Fibroblast of villous mesenchyme (primary cell): ENCODE data around the gene CCL24. TPM values are rescaled to one million over a fixed set of nuclear protein-coding genes. Genes with fewer than 3 reads are reported as not detected.
"Not testable (repeated sequence)": the region's sequence is repeated elsewhere in the genome, so short reads cannot be mapped to it uniquely, and the experiment has no call there.

ENCODE experiments used
- DNase-seq: peaks from one replicate; pipeline ENCODE4 v3.0.0-alpha.2; 2010; ENCODE audit warnings: low read depth
- H3K4me3 ChIP-seq: 2 replicates; pipeline ENCODE4 v1.5.1; 2011; ENCODE audit warnings: low read depth, mild to moderate bottlenecking, low read length
- total RNA-seq: library from RNA; depleted of rRNA; stranded (reverse); fragments of >200 nt; gene quantifications from 2 replicates; pipeline ENCODE4 v1.2.3, GENCODE V29; 2012
- TF ChIP-seq, protein P1 (sequence below): IDR thresholded peaks from 2 replicates; pipeline ENCODE4 v1.5.1; 2012; ENCODE audit warnings: low read depth, mild to moderate bottlenecking, low read length; ENCODE audit not compliant: insufficient read depth

Gene CCL24
- total RNA-seq, 1 donor = not detected

DNA sequence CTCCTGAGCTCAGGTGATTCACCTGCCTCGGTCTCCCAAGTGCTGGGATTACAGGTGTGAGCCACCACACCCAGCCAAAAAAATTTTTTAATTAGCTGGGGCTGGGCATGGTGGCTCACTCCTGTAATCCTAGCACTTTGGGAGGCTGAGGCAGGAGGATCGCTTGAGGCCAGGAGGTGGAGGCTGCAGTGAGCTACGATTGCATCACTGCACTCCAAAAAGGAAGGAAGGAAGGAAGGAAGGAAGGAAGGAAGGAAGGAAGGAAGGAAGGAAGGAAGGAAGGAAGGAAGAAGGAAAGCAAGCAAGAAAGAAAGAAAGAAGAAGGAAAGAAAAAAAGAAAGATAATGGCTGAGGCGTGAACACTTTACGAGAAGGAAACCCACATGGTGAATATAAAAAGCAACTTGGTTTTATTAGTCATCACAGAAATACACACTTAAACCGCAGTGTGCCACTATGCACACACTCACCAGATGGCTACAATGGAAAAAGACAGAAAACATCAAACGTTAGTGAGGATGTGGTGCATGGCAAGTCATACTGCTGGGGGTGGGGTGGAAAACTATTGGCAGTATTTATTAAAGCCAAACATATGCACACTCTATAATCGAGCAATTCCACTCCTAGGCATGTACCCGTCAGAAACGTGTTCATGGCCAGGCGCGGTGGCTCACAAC lies 37.2 kb downstream of the CCL24 start:
- DNase-seq = peak; percentile 89
- H3K4me3 ChIP-seq = no peak overlapping the region
- TF ChIP-seq, protein P1, sequence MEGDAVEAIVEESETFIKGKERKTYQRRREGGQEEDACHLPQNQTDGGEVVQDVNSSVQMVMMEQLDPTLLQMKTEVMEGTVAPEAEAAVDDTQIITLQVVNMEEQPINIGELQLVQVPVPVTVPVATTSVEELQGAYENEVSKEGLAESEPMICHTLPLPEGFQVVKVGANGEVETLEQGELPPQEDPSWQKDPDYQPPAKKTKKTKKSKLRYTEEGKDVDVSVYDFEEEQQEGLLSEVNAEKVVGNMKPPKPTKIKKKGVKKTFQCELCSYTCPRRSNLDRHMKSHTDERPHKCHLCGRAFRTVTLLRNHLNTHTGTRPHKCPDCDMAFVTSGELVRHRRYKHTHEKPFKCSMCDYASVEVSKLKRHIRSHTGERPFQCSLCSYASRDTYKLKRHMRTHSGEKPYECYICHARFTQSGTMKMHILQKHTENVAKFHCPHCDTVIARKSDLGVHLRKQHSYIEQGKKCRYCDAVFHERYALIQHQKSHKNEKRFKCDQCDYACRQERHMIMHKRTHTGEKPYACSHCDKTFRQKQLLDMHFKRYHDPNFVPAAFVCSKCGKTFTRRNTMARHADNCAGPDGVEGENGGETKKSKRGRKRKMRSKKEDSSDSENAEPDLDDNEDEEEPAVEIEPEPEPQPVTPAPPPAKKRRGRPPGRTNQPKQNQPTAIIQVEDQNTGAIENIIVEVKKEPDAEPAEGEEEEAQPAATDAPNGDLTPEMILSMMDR = no peak

DNA sequence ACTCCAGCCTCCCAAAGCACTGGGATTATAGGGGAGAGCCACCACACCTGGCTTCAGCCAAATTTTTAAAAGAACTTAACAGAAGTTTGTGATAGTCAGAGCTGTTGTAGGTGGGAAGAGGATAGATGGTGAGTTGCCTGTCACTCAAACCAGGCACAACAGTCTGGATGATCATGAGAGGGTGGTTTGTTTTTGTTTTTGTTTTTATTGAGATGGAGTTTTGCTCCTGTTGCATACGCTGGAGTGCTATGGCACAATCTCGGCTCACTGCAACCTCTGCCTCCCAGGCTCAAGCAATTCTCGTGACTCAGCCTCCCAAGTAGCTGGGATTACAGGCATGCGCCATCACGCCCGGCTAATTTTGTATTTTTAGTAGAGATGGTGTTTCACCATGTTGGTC lies 39.6 kb downstream of the CCL24 start:
- not testable (repeated sequence) for DNase-seq, H3K4me3 ChIP-seq

DNA sequence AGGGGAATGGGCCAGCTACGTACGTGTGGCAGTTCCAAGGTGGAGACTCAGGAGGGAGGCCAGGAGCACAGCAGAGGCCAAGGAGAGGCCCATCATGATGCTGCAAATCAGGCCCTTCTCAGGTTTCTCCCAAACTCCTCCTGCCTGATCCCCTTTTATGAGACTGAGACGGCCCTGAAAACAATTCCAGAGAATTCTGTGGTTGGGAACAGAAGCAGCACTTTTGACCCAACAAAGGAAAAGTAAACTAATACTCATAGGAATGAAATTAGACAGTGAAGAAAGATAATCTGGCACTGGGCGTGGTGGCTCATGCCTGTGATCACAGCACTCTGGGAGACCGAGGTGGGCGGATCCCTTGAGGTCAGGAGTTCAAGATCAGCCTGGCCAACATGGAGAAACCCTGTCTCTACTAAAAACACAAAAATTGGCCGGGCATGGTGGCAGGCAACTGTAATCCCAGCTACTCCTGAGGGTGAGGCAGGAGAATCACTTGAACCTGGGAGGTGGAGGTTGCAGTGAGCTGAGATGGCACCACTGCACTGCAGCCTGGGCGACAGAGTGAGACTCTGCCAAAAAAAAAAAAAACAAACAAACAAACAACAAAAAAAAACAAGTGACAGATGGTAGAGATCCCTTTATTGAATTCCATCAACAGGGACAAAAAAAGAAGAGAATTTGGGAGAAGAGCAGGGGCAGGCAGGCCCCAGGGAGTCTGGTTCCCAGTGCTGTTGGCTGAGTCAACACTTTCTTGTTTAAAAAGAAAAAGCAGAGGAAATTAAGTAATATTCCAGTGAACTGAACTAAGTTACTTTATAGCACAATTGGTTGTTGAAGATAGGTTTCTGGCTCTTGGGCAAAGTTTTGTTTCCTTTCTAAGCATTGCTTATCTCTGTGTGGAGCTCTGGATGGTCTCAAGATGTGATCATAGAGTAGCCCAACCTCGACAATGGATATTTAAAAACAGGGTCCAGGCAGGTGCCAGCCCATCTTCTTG lies 41.2 kb downstream of the CCL24 start, which contains the start of gene CCL26:
TSS of gene CCL26 (minus strand) at position 131 of the 997 bp plus-strand sequence. CDS start at position 96, 35 bp downstream.
- no peak within 1 kb of the TSS for H3K4me3 ChIP-seq
- TF ChIP-seq, protein P1 = no peak
- DNase-seq = peak; percentile 90

DNA sequence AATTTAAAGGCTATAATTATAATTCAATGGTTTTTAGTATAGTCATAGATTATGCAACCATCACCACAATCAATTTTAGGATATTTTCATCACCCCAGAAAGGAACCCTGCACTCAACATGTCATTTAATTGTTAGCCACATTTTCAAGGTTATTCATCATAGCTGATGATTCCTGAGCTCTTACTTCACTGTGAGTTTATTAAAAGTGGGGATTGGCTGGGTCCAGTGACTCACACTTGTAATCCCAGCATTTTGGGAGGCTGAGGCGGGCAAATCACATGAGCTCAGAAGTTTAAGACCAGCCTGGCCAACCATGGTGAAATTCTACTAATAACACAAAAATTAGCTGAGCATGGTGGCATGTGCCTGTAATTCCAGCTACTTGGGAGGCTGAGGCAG lies 42.4 kb downstream of the CCL24 start:
- no peak overlapping the region for H3K4me3 ChIP-seq
- TF ChIP-seq, protein P1 = no peak
- peak; percentile 53 for DNase-seq

DNA sequence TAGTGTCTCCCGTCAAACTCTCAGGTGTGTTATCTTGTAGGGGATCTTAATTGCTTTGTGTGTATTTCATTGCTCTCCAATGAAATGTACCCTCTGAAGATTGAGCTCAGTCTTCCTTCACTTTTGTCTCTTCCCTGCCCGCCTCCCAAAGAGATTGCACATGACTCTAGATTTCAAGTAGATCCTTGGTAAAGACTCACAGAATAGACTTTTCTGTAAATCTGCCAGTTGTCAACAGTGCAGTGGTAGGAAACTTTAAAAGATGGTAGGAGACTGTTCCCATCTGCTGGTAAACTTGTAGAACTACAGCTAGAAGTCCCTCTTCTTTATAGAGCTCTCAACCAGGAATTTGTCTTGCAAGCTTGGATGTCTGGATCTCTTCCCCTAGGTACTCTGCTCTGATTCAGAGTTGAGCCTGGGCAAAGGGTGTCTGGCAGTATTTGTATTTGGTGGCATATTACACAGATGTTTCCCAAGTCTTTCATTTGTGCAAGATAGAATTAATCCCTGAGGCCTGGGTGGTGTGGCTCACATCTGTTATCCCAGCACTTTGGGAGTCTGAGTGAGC lies 51.2 kb downstream of the CCL24 start:
- DNase-seq = peak; percentile 62
- TF ChIP-seq, protein P1 = peak; percentile 62
- H3K4me3 ChIP-seq = no peak overlapping the region

DNA sequence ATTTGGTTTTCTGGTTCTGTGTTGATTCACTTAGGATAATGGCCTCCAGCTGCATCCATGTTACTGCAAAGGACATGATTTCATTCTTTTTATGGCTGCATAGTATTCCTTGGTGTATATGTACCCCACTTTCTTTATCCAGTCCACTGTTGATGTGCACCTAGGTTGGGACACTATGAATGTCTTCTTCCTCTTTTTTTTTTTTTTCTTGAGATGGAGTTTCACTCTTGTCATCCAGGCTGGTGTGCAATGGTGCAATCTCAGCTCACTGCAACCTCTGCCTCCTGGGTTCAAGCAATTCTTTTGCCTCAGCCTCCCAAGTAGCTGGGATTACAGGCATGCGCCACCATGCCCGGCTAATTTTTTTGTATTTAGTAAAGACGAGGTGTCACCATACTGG lies 51.8 kb downstream of the CCL24 start:
- H3K4me3 ChIP-seq, DNase-seq: not testable (repeated sequence)

Other genes starting within 250 kb of the CCL24 start
- gene HIP1, start 74.9 kb downstream of the CCL24 start, total RNA-seq = 21.2 and 30.9 TPM in 2 replicates
- 0.64 and 0.86 TPM in 2 replicates for gene CCL26, start 41.6 kb downstream of the CCL24 start, total RNA-seq
- 20.7 and 26.1 TPM in 2 replicates for gene RHBDD2, start 65.2 kb upstream of the CCL24 start, total RNA-seq
- 77.0 and 90.7 TPM in 2 replicates for gene POR, start 101.3 kb upstream of the CCL24 start, total RNA-seq
- 18.4 and 30.2 TPM in 2 replicates for gene TMEM120A, start 180.8 kb upstream of the CCL24 start, total RNA-seq
- 31.2 and 35.4 TPM in 2 replicates for gene STYXL1, start 234.2 kb upstream of the CCL24 start, total RNA-seq
- 35.8 and 47.4 TPM in 2 replicates for gene MDH2, start 234.3 kb upstream of the CCL24 start, total RNA-seq